H1 (cell line): ENCODE data around the gene RNASE12. TPM values are rescaled to one million over a fixed set of nuclear protein-coding genes. Genes with fewer than 3 reads are reported as not detected.

Experiments
- CTCF ChIA-PET: fragments of 300-600 bp; sonication (Branson Sonifier 250); formaldehyde crosslinking; loops from one replicate; lab custom pipeline; 2021; ENCODE audit not compliant: partially characterized antibody; lab: Charles Lee
- POLR2A ChIA-PET: fragments of 300-600 bp; sonication (Branson Sonifier 250); formaldehyde crosslinking; loops from one replicate; lab custom pipeline; 2021; ENCODE audit warnings: inconsistent platforms; ENCODE audit not compliant: partially characterized antibody; lab: Charles Lee
- DNase-seq, 2 experiments: peaks; one replicate each; pipeline versions ENCODE4 v3.0.0 to v3.0.0-alpha.2; 2010 to 2022; ENCODE audit warnings: low spot score in 2 of 2, low read depth in 1 of 2, mixed read lengths in 1 of 2
- FAIRE-seq: peaks from 2 replicates; lab custom pipeline; 2011; peaks lifted over from hg19 to GRCh38; lab: Jason Lieb, UNC
- H2AFZ ChIP-seq: 2 replicates; pipeline ENCODE4 v1.8.1; 2012; ENCODE audit warnings: low read length, inconsistent platforms
- H2AK5ac ChIP-seq: 2 replicates; pipeline ENCODE4 v1.6.1; 2013; ENCODE audit warnings: low read depth, low read length
- H2BK120ac ChIP-seq: replicated peaks from 2 replicates; pipeline ENCODE3; 2013; ENCODE audit warnings: low read depth, low read length, inconsistent platforms
- H2BK12ac ChIP-seq: 2 replicates; pipeline ENCODE4 v1.6.1; 2013; ENCODE audit warnings: low read depth, low read length
- H2BK15ac ChIP-seq: 2 replicates; pipeline ENCODE4 v1.6.1; 2013; ENCODE audit warnings: low read length
- H2BK20ac ChIP-seq: 2 replicates; pipeline ENCODE4 v1.6.1; 2013; ENCODE audit warnings: low read length
- H2BK5ac ChIP-seq: 2 replicates; pipeline ENCODE4 v1.6.1; 2013; ENCODE audit warnings: low read depth, low read length
- H3K14ac ChIP-seq: 2 replicates; pipeline ENCODE4 v1.6.1; 2013; ENCODE audit warnings: inconsistent platforms; ENCODE audit not compliant: insufficient read length
- H3K18ac ChIP-seq: 2 replicates; pipeline ENCODE4 v1.6.1; 2013; ENCODE audit warnings: low read length; ENCODE audit errors: extremely low read depth
- H3K23ac ChIP-seq: 2 replicates; pipeline ENCODE4 v1.6.1; 2013; ENCODE audit warnings: inconsistent platforms; ENCODE audit not compliant: insufficient read length
- H3K23me2 ChIP-seq: 2 replicates; pipeline ENCODE4 v1.6.1; 2013; ENCODE audit warnings: low read depth, low read length
- H3K27ac ChIP-seq: 2 replicates; pipeline ENCODE4 v1.6.1; 2011; ENCODE audit warnings: low read depth, low read length, inconsistent platforms
- H3K27me3 ChIP-seq, 4 experiments: replicated peaks in 1 of 4; 1 replicate in 1 of 4; 2 replicates in 3 of 4; pipeline versions ENCODE4 v1.6.1 to v1.8.1; 2011 to 2013; ENCODE audit warnings: low read length in 3 of 4, mild to moderate bottlenecking in 3 of 4, inconsistent platforms in 2 of 4, mixed read lengths in 2 of 4, moderate library complexity in 1 of 4; ENCODE audit not compliant: control insufficient read depth in 3 of 4, insufficient read depth in 3 of 4; ENCODE audit errors: extremely low read depth in 1 of 4
- H3K36me3 ChIP-seq, 4 experiments: 2 replicates each; pipeline versions ENCODE4 v1.6.1 to v1.8.1; 2011 to 2013; ENCODE audit warnings: mild to moderate bottlenecking in 4 of 4, low read length in 3 of 4, moderate library complexity in 2 of 4, control low read depth in 1 of 4, inconsistent platforms in 1 of 4; ENCODE audit not compliant: insufficient read depth in 4 of 4, control insufficient read depth in 2 of 4
- H3K4ac ChIP-seq: replicated peaks from 2 replicates; pipeline ENCODE3; 2013; ENCODE audit warnings: low read length, low read depth, mixed read lengths, inconsistent platforms; ENCODE audit not compliant: insufficient read length
- H3K4me1 ChIP-seq, 4 experiments: replicated peaks in 1 of 4; 1 replicate in 1 of 4; 2 replicates in 3 of 4; pipeline versions ENCODE4 v1.6.1 to v1.8.1; 2011 to 2013; ENCODE audit warnings: low read length in 3 of 4, inconsistent platforms in 2 of 4, mixed read lengths in 1 of 4; ENCODE audit not compliant: insufficient read depth in 4 of 4, control insufficient read depth in 3 of 4
- H3K4me2 ChIP-seq, 2 experiments: 2 replicates each; pipeline versions ENCODE4 v1.6.1 to v1.8.1; 2011 to 2013; ENCODE audit warnings: low read depth in 2 of 2, low read length in 2 of 2, control low read depth in 1 of 2, inconsistent platforms in 1 of 2, mild to moderate bottlenecking in 1 of 2; ENCODE audit not compliant: insufficient read depth in 1 of 2
- H3K4me3 ChIP-seq, 4 experiments: fragments of 200-600, 300-600 bp in 1 of 4; sonication (generic), shearing (Covaris generic), sonication (Bioruptor Twin) in 1 of 4; 2 replicates each; pipeline versions ENCODE4 v1.5.1 to v1.8.1; 2011 to 2016; ENCODE audit warnings: low read length in 4 of 4, low read depth in 3 of 4, control low read depth in 2 of 4, inconsistent platforms in 2 of 4, mild to moderate bottlenecking in 2 of 4, mixed read lengths in 1 of 4, moderate library complexity in 1 of 4; ENCODE audit not compliant: insufficient read depth in 2 of 4; ENCODE audit errors: extremely low read depth in 1 of 4
- H3K56ac ChIP-seq: replicated peaks from 2 replicates; pipeline ENCODE3; 2013; ENCODE audit warnings: low read depth, mild to moderate bottlenecking, mixed read lengths, low read length, inconsistent platforms; ENCODE audit not compliant: insufficient read length
- H3K79me1 ChIP-seq: 2 replicates; pipeline ENCODE4 v1.6.1; 2013; ENCODE audit warnings: low read depth, low read length, control low read depth
- H3K79me2 ChIP-seq, 2 experiments: 2 replicates each; pipeline versions ENCODE4 v1.6.1 to v1.8.1; 2012 to 2013; ENCODE audit warnings: low read length in 2 of 2, mild to moderate bottlenecking in 2 of 2, inconsistent platforms in 1 of 2; ENCODE audit not compliant: insufficient read depth in 2 of 2, control insufficient read depth in 1 of 2
- H3K9ac ChIP-seq, 4 experiments: replicated peaks in 1 of 4; 1 replicate in 1 of 4; 2 replicates in 3 of 4; pipeline versions ENCODE4 v1.6.1 to v1.8.1; 2011 to 2013; ENCODE audit warnings: low read depth in 3 of 4, low read length in 3 of 4, control low read depth in 2 of 4, mild to moderate bottlenecking in 2 of 4, moderate library complexity in 2 of 4, inconsistent platforms in 1 of 4; ENCODE audit errors: extremely low read depth in 1 of 4
- H3K9me3 ChIP-seq, 2 experiments: 2 replicates each; pipeline versions ENCODE4 v1.6.1 to v1.8.1; 2012 to 2013; ENCODE audit warnings: mild to moderate bottlenecking in 2 of 2, moderate library complexity in 2 of 2, control low read depth in 1 of 2, inconsistent platforms in 1 of 2, low read depth in 1 of 2, low read length in 1 of 2, mixed read lengths in 1 of 2; ENCODE audit not compliant: insufficient read depth in 2 of 2
- H4K20me1 ChIP-seq, 2 experiments: replicated peaks in 1 of 2; 2 replicates each; pipeline versions ENCODE3 to v1.8.1; 2011 to 2013; ENCODE audit warnings: inconsistent platforms in 2 of 2, low read length in 2 of 2, mild to moderate bottlenecking in 1 of 2; ENCODE audit not compliant: insufficient read depth in 2 of 2, control insufficient read depth in 1 of 2
- H4K5ac ChIP-seq: 2 replicates; pipeline ENCODE4 v1.6.1; 2013; ENCODE audit warnings: low read length, low read depth, mixed read lengths, inconsistent platforms; ENCODE audit not compliant: insufficient read length
- H4K8ac ChIP-seq: 2 replicates; pipeline ENCODE4 v1.8.0; 2013; ENCODE audit warnings: mild to moderate bottlenecking, moderate library complexity, low read length, inconsistent platforms; ENCODE audit not compliant: insufficient read depth; ENCODE audit errors: extremely low read depth
- H4K91ac ChIP-seq: replicated peaks from 2 replicates; pipeline ENCODE3; 2013; ENCODE audit warnings: low read length, mixed read lengths, inconsistent platforms; ENCODE audit not compliant: insufficient read length
- EZH2 ChIP-seq: fragments of 200-600 bp; sonication (generic); IDR thresholded peaks from 2 replicates; pipeline ENCODE4 v1.7.1; 2012; ENCODE audit warnings: low read depth, mild to moderate bottlenecking, moderate library complexity, low read length, inconsistent platforms; ENCODE audit not compliant: severe bottlenecking
- ZNF274 ChIP-seq: IDR thresholded peaks from 2 replicates; pipeline ENCODE4 v1.7.0; 2012; ENCODE audit warnings: low read length, borderline replicate concordance; ENCODE audit errors: extremely low read depth
- WGBS, 2 experiments: shearing (Covaris generic) in 1 of 2; methylation state at CpG; one replicate each; pipeline versions ENCODE4 v1.1.6 to v1.1.7; 2013 to 2015; ENCODE audit warnings: low lambda C conversion rate in 2 of 2, mixed read lengths in 2 of 2, inconsistent platforms in 1 of 2, low coverage in 1 of 2, missing lambda C conversion rate in 1 of 2; ENCODE audit not compliant: insufficient replicate concordance in 2 of 2, insufficient coverage in 1 of 2, insufficient read length in 1 of 2; ENCODE audit errors: extremely low coverage in 1 of 2, missing lambda C conversion rate in 1 of 2; 5-methylcytosine and 5-hydroxymethylcytosine counted together
- polyA plus RNA-seq, 7 experiments: library from polyadenylated mRNA; depleted of rRNA in 3 of 7; stranded (reverse) in 5 of 7; unstranded in 2 of 7; fragments of >200 nt in 5 of 7; fragments of 200-250 nt in 2 of 7; gene quantifications; 1 replicate in 5 of 7; 2 replicates in 1 of 7; 4 replicates in 1 of 7; pipeline versions ENCODE4 v1.2.1 to v1.2.3, GENCODE V29; 2011 to 2013; ENCODE audit warnings: missing spikeins in 2 of 7, mixed read lengths in 2 of 7
- total RNA-seq: library from RNA; stranded (reverse); fragmentation: NEBNext Ultra II Directional; extraction: Animal tissue kit (Norgen Biotek cat#: 25700); gene quantifications from 2 replicates; pipeline ENCODE4 v1.2.1, GENCODE V29; 2021

RNASE12 gene
- total and polyA plus RNA-seq, 2 of the 8 experiments (the other 6 are each of a cell fraction or from before 2014, with no cell fraction given), result not detected

- H3K36me3 ChIP-seq, result peaks cover 0 to 2% (median 0%) of the 10 kb centered on the region in 4 experiments; a peak in 2 of 8 replicates
- FAIRE-seq, result no peak
- POLR2A ChIA-PET, result interaction anchor here (1.3 kb wide), 1 partner anchor 226 kb away, joined by 4 read pairs; no protein-coding TSS in a partner anchor
Measured at GRCh38 chr14:20568393-20568792, 22.8 kb downstream of the RNASE12 start.

More at GRCh38 chr14:20568393-20568792, 22.8 kb downstream of the RNASE12 start:
- CTCF ChIA-PET, result interaction anchor here (1.5 to 2.2 kb wide), 4 partner anchors 15 to 81 kb away, joined by 3 to 9 read pairs (median 6); no protein-coding TSS in a partner anchor
- H2AK5ac ChIP-seq, result no peak overlapping the region
- no peak overlapping the region for H3K56ac ChIP-seq
- H4K20me1 ChIP-seq, result no peaks in the 10 kb centered on the region
- no peak overlapping the region for H3K4me3 ChIP-seq
- no peak overlapping the region for H3K9ac ChIP-seq
- no peak overlapping the region for H3K18ac ChIP-seq
- no peak overlapping the region for H4K8ac ChIP-seq
- H4K91ac ChIP-seq, result no peak overlapping the region
- TF ChIP-seq ZNF274, result peak; percentile 29; the same call in 1 of the 2 replicates
- no peak for TF ChIP-seq EZH2
- no peak overlapping the region for H3K27ac ChIP-seq
- H3K14ac ChIP-seq, result no peak overlapping the region
- no peak for DNase-seq
- H2BK12ac ChIP-seq, result no peak overlapping the region
- H3K4me2 ChIP-seq, result no peak overlapping the region
- H2AFZ ChIP-seq, result no peak overlapping the region
- H3K9me3 ChIP-seq, result peaks cover 16 to 17% of the 10 kb centered on the region in 2 experiments
- H3K4ac ChIP-seq, result no peak overlapping the region
- H2BK5ac ChIP-seq, result no peak overlapping the region
- no peaks in the 10 kb centered on the region for H3K23me2 ChIP-seq
- no peaks in the 10 kb centered on the region for H3K79me2 ChIP-seq
- no peak overlapping the region for H2BK120ac ChIP-seq
- no peak overlapping the region for H4K5ac ChIP-seq
- H3K23ac ChIP-seq, result no peak overlapping the region
- H3K27me3 ChIP-seq, result no peaks in the 10 kb centered on the region
- peaks cover 0 to 4% (median 0%) of the 10 kb centered on the region in 4 experiments; a peak in 1 of 7 replicates for H3K4me1 ChIP-seq
- no peak overlapping the region for H2BK15ac ChIP-seq
- H3K79me1 ChIP-seq, result no peaks in the 10 kb centered on the region
- no peak overlapping the region for H2BK20ac ChIP-seq
- 90% methylated on average over 3 of the region's 3 CpGs; no CpG with 5 or more reads in 1 of the 2 experiments for WGBS, 2 experiments
